H1 (cell line): ENCODE results near the gene FCGR3B. TPM values are rescaled to one million over a fixed set of nuclear protein-coding genes. Genes with fewer than 3 reads are reported as not detected.

ENCODE experiments used
- CTCF ChIA-PET: fragments of 300-600 bp; sonication (Branson Sonifier 250); formaldehyde crosslinking; loops from one replicate; lab custom pipeline; 2021; ENCODE audit not compliant: partially characterized antibody; lab: Charles Lee
- POLR2A ChIA-PET: fragments of 300-600 bp; sonication (Branson Sonifier 250); formaldehyde crosslinking; loops from one replicate; lab custom pipeline; 2021; ENCODE audit warnings: inconsistent platforms; ENCODE audit not compliant: partially characterized antibody; lab: Charles Lee
- DNase-seq, 2 experiments: peaks; one replicate each; pipeline versions ENCODE4 v3.0.0 to v3.0.0-alpha.2; 2010 to 2022; ENCODE audit warnings: low spot score in 2 of 2, low read depth in 1 of 2, mixed read lengths in 1 of 2
- FAIRE-seq: peaks from 2 replicates; lab custom pipeline; 2011; peaks lifted over from hg19 to GRCh38; lab: Jason Lieb, UNC
- H2AFZ ChIP-seq: 2 replicates; pipeline ENCODE4 v1.8.1; 2012; ENCODE audit warnings: low read length, inconsistent platforms
- H2AK5ac ChIP-seq: 2 replicates; pipeline ENCODE4 v1.6.1; 2013; ENCODE audit warnings: low read depth, low read length
- H2BK120ac ChIP-seq: replicated peaks from 2 replicates; pipeline ENCODE3; 2013; ENCODE audit warnings: low read depth, low read length, inconsistent platforms
- H2BK12ac ChIP-seq: 2 replicates; pipeline ENCODE4 v1.6.1; 2013; ENCODE audit warnings: low read depth, low read length
- H2BK15ac ChIP-seq: 2 replicates; pipeline ENCODE4 v1.6.1; 2013; ENCODE audit warnings: low read length
- H2BK20ac ChIP-seq: 2 replicates; pipeline ENCODE4 v1.6.1; 2013; ENCODE audit warnings: low read length
- H2BK5ac ChIP-seq: 2 replicates; pipeline ENCODE4 v1.6.1; 2013; ENCODE audit warnings: low read depth, low read length
- H3K14ac ChIP-seq: 2 replicates; pipeline ENCODE4 v1.6.1; 2013; ENCODE audit warnings: inconsistent platforms; ENCODE audit not compliant: insufficient read length
- H3K18ac ChIP-seq: 2 replicates; pipeline ENCODE4 v1.6.1; 2013; ENCODE audit warnings: low read length; ENCODE audit errors: extremely low read depth
- H3K23ac ChIP-seq: 2 replicates; pipeline ENCODE4 v1.6.1; 2013; ENCODE audit warnings: inconsistent platforms; ENCODE audit not compliant: insufficient read length
- H3K23me2 ChIP-seq: 2 replicates; pipeline ENCODE4 v1.6.1; 2013; ENCODE audit warnings: low read depth, low read length
- H3K27ac ChIP-seq: 2 replicates; pipeline ENCODE4 v1.6.1; 2011; ENCODE audit warnings: low read depth, low read length, inconsistent platforms
- H3K27me3 ChIP-seq, 4 experiments: replicated peaks in 1 of 4; 1 replicate in 1 of 4; 2 replicates in 3 of 4; pipeline versions ENCODE4 v1.6.1 to v1.8.1; 2011 to 2013; ENCODE audit warnings: low read length in 3 of 4, mild to moderate bottlenecking in 3 of 4, inconsistent platforms in 2 of 4, mixed read lengths in 2 of 4, moderate library complexity in 1 of 4; ENCODE audit not compliant: control insufficient read depth in 3 of 4, insufficient read depth in 3 of 4; ENCODE audit errors: extremely low read depth in 1 of 4
- H3K36me3 ChIP-seq, 4 experiments: 2 replicates each; pipeline versions ENCODE4 v1.6.1 to v1.8.1; 2011 to 2013; ENCODE audit warnings: mild to moderate bottlenecking in 4 of 4, low read length in 3 of 4, moderate library complexity in 2 of 4, control low read depth in 1 of 4, inconsistent platforms in 1 of 4; ENCODE audit not compliant: insufficient read depth in 4 of 4, control insufficient read depth in 2 of 4
- H3K4ac ChIP-seq: replicated peaks from 2 replicates; pipeline ENCODE3; 2013; ENCODE audit warnings: low read length, low read depth, mixed read lengths, inconsistent platforms; ENCODE audit not compliant: insufficient read length
- H3K4me1 ChIP-seq, 4 experiments: replicated peaks in 1 of 4; 1 replicate in 1 of 4; 2 replicates in 3 of 4; pipeline versions ENCODE4 v1.6.1 to v1.8.1; 2011 to 2013; ENCODE audit warnings: low read length in 3 of 4, inconsistent platforms in 2 of 4, mixed read lengths in 1 of 4; ENCODE audit not compliant: insufficient read depth in 4 of 4, control insufficient read depth in 3 of 4
- H3K4me2 ChIP-seq, 2 experiments: 2 replicates each; pipeline versions ENCODE4 v1.6.1 to v1.8.1; 2011 to 2013; ENCODE audit warnings: low read depth in 2 of 2, low read length in 2 of 2, control low read depth in 1 of 2, inconsistent platforms in 1 of 2, mild to moderate bottlenecking in 1 of 2; ENCODE audit not compliant: insufficient read depth in 1 of 2
- H3K4me3 ChIP-seq, 4 experiments: fragments of 200-600, 300-600 bp in 1 of 4; sonication (generic), shearing (Covaris generic), sonication (Bioruptor Twin) in 1 of 4; 2 replicates each; pipeline versions ENCODE4 v1.5.1 to v1.8.1; 2011 to 2016; ENCODE audit warnings: low read length in 4 of 4, low read depth in 3 of 4, control low read depth in 2 of 4, inconsistent platforms in 2 of 4, mild to moderate bottlenecking in 2 of 4, mixed read lengths in 1 of 4, moderate library complexity in 1 of 4; ENCODE audit not compliant: insufficient read depth in 2 of 4; ENCODE audit errors: extremely low read depth in 1 of 4
- H3K56ac ChIP-seq: replicated peaks from 2 replicates; pipeline ENCODE3; 2013; ENCODE audit warnings: low read depth, mild to moderate bottlenecking, mixed read lengths, low read length, inconsistent platforms; ENCODE audit not compliant: insufficient read length
- H3K79me1 ChIP-seq: 2 replicates; pipeline ENCODE4 v1.6.1; 2013; ENCODE audit warnings: low read depth, low read length, control low read depth
- H3K79me2 ChIP-seq, 2 experiments: 2 replicates each; pipeline versions ENCODE4 v1.6.1 to v1.8.1; 2012 to 2013; ENCODE audit warnings: low read length in 2 of 2, mild to moderate bottlenecking in 2 of 2, inconsistent platforms in 1 of 2; ENCODE audit not compliant: insufficient read depth in 2 of 2, control insufficient read depth in 1 of 2
- H3K9ac ChIP-seq, 4 experiments: replicated peaks in 1 of 4; 1 replicate in 1 of 4; 2 replicates in 3 of 4; pipeline versions ENCODE4 v1.6.1 to v1.8.1; 2011 to 2013; ENCODE audit warnings: low read depth in 3 of 4, low read length in 3 of 4, control low read depth in 2 of 4, mild to moderate bottlenecking in 2 of 4, moderate library complexity in 2 of 4, inconsistent platforms in 1 of 4; ENCODE audit errors: extremely low read depth in 1 of 4
- H3K9me3 ChIP-seq, 2 experiments: 2 replicates each; pipeline versions ENCODE4 v1.6.1 to v1.8.1; 2012 to 2013; ENCODE audit warnings: mild to moderate bottlenecking in 2 of 2, moderate library complexity in 2 of 2, control low read depth in 1 of 2, inconsistent platforms in 1 of 2, low read depth in 1 of 2, low read length in 1 of 2, mixed read lengths in 1 of 2; ENCODE audit not compliant: insufficient read depth in 2 of 2
- H4K20me1 ChIP-seq, 2 experiments: replicated peaks in 1 of 2; 2 replicates each; pipeline versions ENCODE3 to v1.8.1; 2011 to 2013; ENCODE audit warnings: inconsistent platforms in 2 of 2, low read length in 2 of 2, mild to moderate bottlenecking in 1 of 2; ENCODE audit not compliant: insufficient read depth in 2 of 2, control insufficient read depth in 1 of 2
- H4K5ac ChIP-seq: 2 replicates; pipeline ENCODE4 v1.6.1; 2013; ENCODE audit warnings: low read length, low read depth, mixed read lengths, inconsistent platforms; ENCODE audit not compliant: insufficient read length
- H4K8ac ChIP-seq: 2 replicates; pipeline ENCODE4 v1.8.0; 2013; ENCODE audit warnings: mild to moderate bottlenecking, moderate library complexity, low read length, inconsistent platforms; ENCODE audit not compliant: insufficient read depth; ENCODE audit errors: extremely low read depth
- H4K91ac ChIP-seq: replicated peaks from 2 replicates; pipeline ENCODE3; 2013; ENCODE audit warnings: low read length, mixed read lengths, inconsistent platforms; ENCODE audit not compliant: insufficient read length
- BACH1 ChIP-seq: IDR thresholded peaks from 2 replicates; pipeline ENCODE4 v1.6.1; 2012; ENCODE audit warnings: low read length, improper control_type of control experiment
- CEBPB ChIP-seq: IDR thresholded peaks from 2 replicates; pipeline ENCODE4 v1.6.1; 2012; ENCODE audit warnings: low read depth, low read length
- CHD1 ChIP-seq: IDR thresholded peaks from 2 replicates; pipeline ENCODE4 v1.6.1; 2012; ENCODE audit warnings: low read depth, low read length, improper control_type of control experiment
- EZH2 ChIP-seq: fragments of 200-600 bp; sonication (generic); IDR thresholded peaks from 2 replicates; pipeline ENCODE4 v1.7.1; 2012; ENCODE audit warnings: low read depth, mild to moderate bottlenecking, moderate library complexity, low read length, inconsistent platforms; ENCODE audit not compliant: severe bottlenecking
- GTF2F1 ChIP-seq: IDR thresholded peaks from 2 replicates; pipeline ENCODE4 v1.6.1; 2012; ENCODE audit warnings: low read depth, low read length, improper control_type of control experiment, borderline replicate concordance
- MAFK ChIP-seq: IDR thresholded peaks from 2 replicates; pipeline ENCODE4 v1.6.1; 2012; ENCODE audit warnings: low read depth, mild to moderate bottlenecking, improper control_type of control experiment, low read length
- MAX ChIP-seq: IDR thresholded peaks from 2 replicates; pipeline ENCODE4 v1.6.1; 2012; ENCODE audit warnings: inconsistent platforms
- NANOG ChIP-seq: IDR thresholded peaks from 2 replicates; pipeline ENCODE4 v1.6.1; 2011; ENCODE audit warnings: low read length, low read depth, mild to moderate bottlenecking, inconsistent platforms; ENCODE audit not compliant: insufficient read depth, poor library complexity, severe bottlenecking
- PHF8 ChIP-seq: fragments of 200-600 bp; sonication (generic); conservative IDR thresholded peaks from 2 replicates; pipeline ENCODE4 v1.7.1; 2012; ENCODE audit warnings: low read depth, mild to moderate bottlenecking, inconsistent platforms, low read length, moderate library complexity
- RAD21 ChIP-seq, 2 experiments: IDR thresholded peaks in 1 of 2; conservative IDR thresholded peaks in 1 of 2; 2 replicates each; pipeline ENCODE4 v1.6.1; 2011; ENCODE audit warnings: low read depth in 2 of 2, low read length in 2 of 2, improper control_type of control experiment in 1 of 2, inconsistent platforms in 1 of 2, mild to moderate bottlenecking in 1 of 2, moderate library complexity in 1 of 2
- RFX5 ChIP-seq: IDR thresholded peaks from 2 replicates; pipeline ENCODE4 v1.6.1; 2011; ENCODE audit warnings: low read depth, low read length, improper control_type of control experiment, borderline replicate concordance
- SIN3A ChIP-seq, 2 experiments: IDR thresholded peaks in 1 of 2; conservative IDR thresholded peaks in 1 of 2; 2 replicates each; pipeline ENCODE4 v1.6.1; 2011 to 2012; ENCODE audit warnings: low read length in 2 of 2, improper control_type of control experiment in 1 of 2, low read depth in 1 of 2, mild to moderate bottlenecking in 1 of 2
- SIX5 ChIP-seq: IDR thresholded peaks from 2 replicates; pipeline ENCODE4 v1.6.1; 2011; ENCODE audit warnings: mild to moderate bottlenecking, low read depth, low read length
- SRF ChIP-seq: IDR thresholded peaks from 2 replicates; pipeline ENCODE4 v1.6.1; 2011; ENCODE audit warnings: mild to moderate bottlenecking, low read depth, low read length, moderate library complexity
- WGBS, 2 experiments: shearing (Covaris generic) in 1 of 2; methylation state at CpG; one replicate each; pipeline versions ENCODE4 v1.1.6 to v1.1.7; 2013 to 2015; ENCODE audit warnings: low lambda C conversion rate in 2 of 2, mixed read lengths in 2 of 2, inconsistent platforms in 1 of 2, low coverage in 1 of 2, missing lambda C conversion rate in 1 of 2; ENCODE audit not compliant: insufficient replicate concordance in 2 of 2, insufficient coverage in 1 of 2, insufficient read length in 1 of 2; ENCODE audit errors: extremely low coverage in 1 of 2, missing lambda C conversion rate in 1 of 2; 5-methylcytosine and 5-hydroxymethylcytosine counted together
- polyA plus RNA-seq, 7 experiments: library from polyadenylated mRNA; depleted of rRNA in 3 of 7; stranded (reverse) in 5 of 7; unstranded in 2 of 7; fragments of >200 nt in 5 of 7; fragments of 200-250 nt in 2 of 7; gene quantifications; 1 replicate in 5 of 7; 2 replicates in 1 of 7; 4 replicates in 1 of 7; pipeline versions ENCODE4 v1.2.1 to v1.2.3, GENCODE V29; 2011 to 2013; ENCODE audit warnings: missing spikeins in 2 of 7, mixed read lengths in 2 of 7
- total RNA-seq: library from RNA; stranded (reverse); fragmentation: NEBNext Ultra II Directional; extraction: Animal tissue kit (Norgen Biotek cat#: 25700); gene quantifications from 2 replicates; pipeline ENCODE4 v1.2.1, GENCODE V29; 2021

FCGR3B gene
- total and polyA plus RNA-seq, 2 of the 8 experiments (the other 6 are each of a cell fraction or from before 2014, with no cell fraction given), result not detected

GRCh38 chr1:161676441-161676840 lies 45.5 kb upstream of the FCGR3B start:
- H3K4me1 ChIP-seq, result peaks cover 0 to 2% (median 0%) of the 10 kb centered on the region in 4 experiments; a peak in 2 of 7 replicates
- no peaks in the 10 kb centered on the region for H3K79me1 ChIP-seq
- H3K23ac ChIP-seq, result no peak overlapping the region
- H2BK12ac ChIP-seq, result no peak overlapping the region
- no peak overlapping the region for H2BK120ac ChIP-seq
- no peak overlapping the region for H3K56ac ChIP-seq
- H2BK5ac ChIP-seq, result no peak overlapping the region
- H2AK5ac ChIP-seq, result no peak overlapping the region
- DNase-seq, result no peak
- H2AFZ ChIP-seq, result no peak overlapping the region; the same call in 1 of the 2 replicates
- no peaks in the 10 kb centered on the region for H3K23me2 ChIP-seq
- POLR2A ChIA-PET, result no interaction called here
- no peak overlapping the region for H3K4ac ChIP-seq
- no peak overlapping the region for H4K5ac ChIP-seq
- no peaks in the 10 kb centered on the region for H3K79me2 ChIP-seq
- no peak overlapping the region for H4K91ac ChIP-seq
- no peak overlapping the region for H2BK20ac ChIP-seq
- WGBS, 2 experiments, result 97% methylated on average over 2 of the region's 2 CpGs; no CpG with 5 or more reads in 1 of the 2 experiments
- H3K9ac ChIP-seq, result no peak overlapping the region
- H4K20me1 ChIP-seq, result no peaks in the 10 kb centered on the region
- CTCF ChIA-PET, result no interaction called here
- H3K4me2 ChIP-seq, result no peak overlapping the region
- no peaks in the 10 kb centered on the region for H3K9me3 ChIP-seq
- no peak overlapping the region for H3K4me3 ChIP-seq
- H3K36me3 ChIP-seq, result no peaks in the 10 kb centered on the region
- no peak overlapping the region for H3K14ac ChIP-seq
- no peak overlapping the region for H3K18ac ChIP-seq
- no peaks in the 10 kb centered on the region for H3K27me3 ChIP-seq
- no peak overlapping the region for H2BK15ac ChIP-seq
- H3K27ac ChIP-seq, result no peak overlapping the region
- H4K8ac ChIP-seq, result no peak overlapping the region
- no peak for FAIRE-seq
- TF ChIP-seq MAX (no peak), SIN3A (conservative IDR thresholded peaks at IDR 0.05 in 1 of 2, IDR thresholded peaks at IDR 0.05 in 1 of 2; ENCODE audit: low read depth in 1 of 2, low read length in 2 of 2) (no peak), SRF (no peak), NANOG (no peak), PHF8 (no peak), RAD21 (IDR thresholded peaks at IDR 0.05 in 1 of 2, conservative IDR thresholded peaks at IDR 0.05 in 1 of 2; ENCODE audit: low read depth in 2 of 2, low read length in 2 of 2) (no peak), CHD1 (no peak), CEBPB (no peak), MAFK (no peak), SIX5 (no peak), RFX5 (no peak), GTF2F1 (no peak), BACH1 (no peak), EZH2 (no peak)
